ENCODE measurements around the gene TREML4.

TREML4 gene

GRCh38 chr6:41284726-41285125 is 56.6 kb downstream of the TREML4 start:
- DNase-seq (ENCODE audit: low read depth in 3 of 3), result no peak

GRCh38 chr6:41286544-41287346 is 58.6 kb downstream of the TREML4 start, which contains the start of gene TREM1:
Gene TREM1 (minus strand): TSS chr6:41286682. CDS start chr6:41286655, 27 bp downstream.
- DNase-seq (ENCODE audit: low read depth in 3 of 3), result no peak

- DNase-seq (ENCODE audit: low read depth in 3 of 3), result no peak
Observed at GRCh38 chr6:41288030-41288753, 60.0 kb downstream of the TREML4 start.

Measured in stimulated activated CD4-positive, alpha-beta T cell treated with anti-CD3 and anti-CD28 coated beads, TNF-alpha, amount 100 ng/mL, for 4 hours (primary cell).